Left colon (tissue), 2 donors: ENCODE measurements around the gene HHIPL1. TPM values are rescaled to one million over a fixed set of nuclear protein-coding genes. Genes with fewer than 3 reads are reported as not detected.

ENCODE experiments used
- ATAC-seq: fragments of 200-7000 bp; cut with Tn5 transposase; one replicate; pipeline ENCODE4 v1.9.1; 2020; ENCODE audit warnings: mild to moderate bottlenecking, moderate library complexity
- DNase-seq, 2 donors: peaks; one replicate each; pipeline ENCODE4 v3.0.0-alpha.2; 2020
- intact Hi-C, 2 donors: fragments of 100-400 bp; cut with DNase I in 1 of 2; cut with micrococcal nuclease in 1 of 2; formaldehyde crosslinking; loops; one replicate each; pipeline versions ENCODE4 v1.11.2 to v1.14.0; 2022; cut with DNase I, micrococcal nuclease
- total RNA-seq, 2 donors: library from RNA; stranded (reverse); fragmentation: NEBNext Ultra II Directional; extraction: Animal tissue kit (Norgen Biotek cat#: 25700); gene quantifications; one replicate each; pipeline ENCODE4 v1.2.1, GENCODE V29; 2021
- donor health status: DM: no; HTN: no; CAD: no.
- donor health status: DM: yes; HTN: yes; CAD: no.

HHIPL1 gene
- total RNA-seq, 2 donors from 2014 or later = 0.31 to 1.0 TPM

DNA sequence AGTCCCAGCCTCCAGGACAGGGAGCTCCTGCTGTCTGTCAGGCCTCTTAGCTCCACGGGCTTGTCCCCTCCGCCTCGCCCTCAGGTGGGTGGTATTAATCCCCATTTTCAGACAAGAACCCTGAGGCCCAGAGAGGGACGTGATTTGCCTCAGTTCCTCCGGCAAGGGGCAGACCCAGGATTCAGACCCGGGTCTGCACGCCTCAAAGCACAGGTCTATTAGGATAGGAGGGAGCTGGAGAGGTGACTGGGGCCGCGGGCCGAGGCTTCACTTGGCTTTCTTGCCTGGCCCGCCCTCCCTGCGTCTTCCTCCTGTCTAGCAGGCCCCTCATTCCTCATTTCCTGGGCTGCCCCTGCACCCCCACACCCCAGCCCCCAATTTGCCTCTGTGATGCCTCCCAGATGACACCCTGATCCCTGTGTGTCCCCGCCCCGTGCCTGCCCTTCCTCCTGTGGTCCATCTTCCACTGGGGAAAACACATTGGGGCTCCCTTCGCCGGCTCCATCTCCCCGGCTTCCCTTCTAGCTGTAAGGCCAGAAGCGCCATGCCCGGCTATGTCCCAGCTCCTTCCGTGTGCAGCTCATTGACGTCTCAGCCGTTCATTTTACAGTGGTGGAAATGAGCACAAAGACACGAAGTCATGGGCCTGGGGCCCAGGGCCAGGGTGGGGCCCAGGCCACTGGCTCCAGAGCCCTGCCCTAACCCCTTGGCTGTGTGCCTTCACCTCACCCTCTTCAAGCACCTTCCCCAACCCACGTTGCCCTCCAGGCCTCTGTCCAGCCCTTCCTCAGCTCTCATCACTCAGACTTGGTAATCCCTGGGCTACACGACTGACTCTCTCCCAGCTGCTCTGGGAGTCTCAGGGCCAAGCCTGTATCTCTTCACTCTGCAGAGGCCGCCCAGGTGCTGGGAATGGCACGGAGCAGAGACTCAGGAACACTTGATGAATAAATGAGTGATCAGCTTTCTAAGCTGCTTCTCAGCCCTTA, 23.7 kb downstream of the HHIPL1 start:
- intact Hi-C loops = no loop called here
- no peak for ATAC-seq

DNA sequence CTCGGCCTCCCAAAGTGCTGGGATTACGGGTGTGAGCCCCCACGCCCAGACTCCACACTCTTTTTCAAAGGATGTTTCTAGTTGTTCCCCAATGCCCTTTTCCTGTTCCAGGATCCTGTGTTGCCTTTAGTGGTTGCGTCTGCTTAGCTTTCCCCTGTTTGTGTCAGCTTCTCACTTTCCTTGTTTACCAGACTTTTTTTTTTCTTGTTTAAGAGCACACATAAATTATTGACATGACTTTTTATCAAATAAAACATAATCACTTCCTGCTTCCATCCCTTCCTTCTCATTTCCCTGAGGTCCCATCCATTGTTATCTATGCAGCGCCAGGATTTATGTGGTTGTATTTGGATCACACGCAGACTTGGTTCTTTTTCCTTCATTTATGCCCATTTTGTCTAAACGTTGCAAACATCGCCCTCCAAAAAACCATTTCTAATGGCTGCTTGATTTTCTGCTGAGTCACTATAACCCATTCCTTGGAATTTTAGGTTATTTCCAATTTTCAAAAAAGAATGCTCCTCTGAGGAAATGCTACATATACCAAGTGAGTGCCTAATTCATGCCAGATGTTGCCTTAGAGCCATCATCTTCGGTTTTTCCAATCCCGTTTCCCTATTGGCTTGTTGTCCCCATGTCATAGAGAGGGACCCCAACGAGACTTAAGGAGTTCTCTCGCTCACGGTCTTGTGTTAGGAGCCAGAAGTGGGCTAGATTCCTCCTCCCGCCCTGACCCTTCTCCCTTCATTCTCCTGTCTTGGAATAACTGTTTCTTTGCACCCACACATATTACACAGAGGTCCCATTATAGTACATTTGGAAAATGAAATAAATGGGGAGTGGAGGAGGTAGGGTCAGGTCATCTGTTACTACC, 25.7 kb downstream of the HHIPL1 start:
- DNase-seq (no peak), ATAC-seq (no peak)
- intact Hi-C loops = no loop called here

More for the DNA sequence above, 23.7 kb downstream of the HHIPL1 start:
- no peak for DNase-seq

DNA sequence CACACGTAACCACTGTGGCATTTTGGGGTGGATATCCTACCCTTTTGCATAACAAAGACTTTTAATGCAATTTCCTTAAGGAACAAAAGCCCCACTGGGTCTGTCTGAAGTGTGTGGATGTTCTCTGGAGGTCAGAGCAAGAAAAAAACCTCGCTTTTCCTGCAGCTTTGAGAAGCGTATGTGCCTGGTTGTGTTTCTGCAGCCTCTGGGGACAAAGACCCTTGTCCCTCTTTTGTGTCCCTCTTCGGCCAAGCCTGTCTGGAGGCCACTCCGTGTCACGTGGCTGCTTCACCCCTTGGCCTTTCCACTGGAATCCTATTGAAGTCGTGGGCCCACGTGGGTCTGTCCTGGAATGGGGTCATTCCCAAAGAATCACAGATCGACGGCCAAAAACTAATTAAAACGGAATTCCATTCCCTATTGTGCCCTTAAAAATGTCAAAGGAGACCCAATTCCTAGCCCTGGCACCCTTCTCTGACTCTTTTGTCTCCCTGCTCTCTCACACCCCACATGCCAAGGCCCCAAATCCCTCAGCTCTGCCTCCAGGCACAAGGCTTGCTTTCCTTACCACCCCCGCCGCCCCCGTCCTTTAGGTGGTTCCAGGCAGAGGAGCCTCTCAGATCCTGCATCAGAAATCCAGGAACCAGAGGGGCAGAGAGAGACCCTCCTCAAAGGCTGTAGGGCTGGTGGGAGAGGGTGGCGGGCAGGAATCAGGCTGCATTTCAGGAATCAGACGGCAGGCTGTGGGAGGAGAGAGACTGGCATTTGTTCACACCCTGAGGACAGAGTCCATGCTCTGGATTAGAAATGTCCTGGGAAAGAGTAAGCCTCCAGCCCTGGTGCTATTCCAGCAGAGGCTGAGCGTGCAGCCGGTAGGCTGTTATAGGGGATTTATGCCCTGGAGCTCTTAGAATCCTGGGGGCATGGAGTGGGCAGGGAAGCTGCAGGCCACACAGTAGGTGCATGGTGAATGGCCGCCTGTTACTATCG, 26.6 kb downstream of the HHIPL1 start:
- DNase-seq = peak in 1 of 2 donors; percentile 26
- intact Hi-C loops = no loop called here
- peak; percentile 95 for ATAC-seq

DNA sequence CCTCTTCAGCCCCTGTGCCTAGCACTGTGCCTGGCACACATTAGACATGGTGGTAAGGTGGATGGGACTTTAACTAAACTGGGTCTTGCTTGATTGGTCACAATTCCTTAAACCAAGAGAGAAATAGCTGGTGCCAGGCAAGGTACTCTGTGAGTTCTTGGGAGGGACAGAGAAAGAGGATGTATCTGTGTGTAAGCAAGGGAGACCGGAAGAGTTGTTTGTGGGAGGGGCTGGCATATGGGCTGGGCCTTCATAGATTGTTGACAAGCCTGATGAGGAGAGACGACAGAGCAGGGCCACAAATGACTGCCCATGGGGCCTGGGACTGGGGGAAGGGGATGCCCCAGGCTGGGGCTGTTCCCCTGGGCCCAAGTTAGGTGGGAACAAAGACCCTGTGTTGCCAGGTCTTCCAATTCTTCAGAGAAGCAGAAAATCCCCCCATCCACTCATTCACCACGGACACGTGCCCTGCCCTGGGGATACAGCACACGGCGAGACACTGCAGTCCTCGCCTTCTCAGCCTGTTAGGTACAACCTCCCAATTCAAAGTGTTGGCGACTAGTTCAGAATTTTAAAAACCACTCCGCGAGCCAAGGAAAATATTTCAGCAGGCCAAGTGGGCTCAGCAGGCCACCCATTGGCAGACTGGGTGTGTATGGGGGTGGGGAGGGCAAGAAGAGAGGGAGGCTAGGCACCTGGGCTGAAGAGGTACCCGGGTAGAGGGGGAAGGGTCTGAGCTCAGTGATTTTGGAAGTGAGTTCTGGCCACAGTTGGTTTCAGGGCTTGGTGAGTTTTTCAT, 27.8 kb downstream of the HHIPL1 start:
- DNase-seq (no peak), ATAC-seq (peak; percentile 78)
- intact Hi-C loops = no loop called here

DNA sequence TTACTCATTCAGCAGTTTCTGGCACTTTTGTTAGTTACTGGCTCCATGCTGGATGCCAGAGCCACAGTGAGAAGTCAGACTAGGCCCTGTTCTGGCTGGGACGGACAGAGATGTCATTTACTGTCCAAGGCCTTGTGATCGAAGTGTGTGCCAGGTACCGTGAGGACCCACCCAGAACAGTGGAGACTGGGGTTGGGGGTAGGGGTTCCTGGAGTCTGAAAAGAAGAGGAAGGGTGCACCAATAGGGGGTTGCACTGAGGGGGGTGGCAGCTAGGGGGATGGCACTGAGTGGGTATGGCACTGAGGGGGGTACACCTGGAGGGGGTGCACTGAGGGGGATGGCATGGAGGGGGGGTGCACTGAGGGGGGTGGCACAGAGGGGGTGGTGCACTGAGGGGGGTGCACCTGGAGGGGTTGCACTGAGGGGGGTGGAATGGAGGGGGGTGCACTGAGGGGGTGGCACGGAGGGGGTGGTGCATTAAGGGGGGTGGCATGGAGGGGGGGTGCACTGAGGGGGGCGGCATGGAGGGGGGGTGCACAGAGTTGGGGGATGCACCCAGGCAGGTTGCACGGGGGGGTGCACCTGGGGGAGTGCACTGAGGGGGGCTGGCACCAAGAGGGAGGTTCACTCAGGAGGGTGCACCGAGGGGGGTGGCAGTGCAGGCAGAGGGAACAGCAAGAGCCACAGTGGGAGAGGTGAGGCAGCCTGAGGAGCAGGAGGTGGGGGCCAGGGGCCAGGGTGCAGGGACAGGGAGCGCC, 28.6 kb downstream of the HHIPL1 start:
- ATAC-seq (no peak), DNase-seq (no peak)
- intact Hi-C loops = no loop called here

DNA sequence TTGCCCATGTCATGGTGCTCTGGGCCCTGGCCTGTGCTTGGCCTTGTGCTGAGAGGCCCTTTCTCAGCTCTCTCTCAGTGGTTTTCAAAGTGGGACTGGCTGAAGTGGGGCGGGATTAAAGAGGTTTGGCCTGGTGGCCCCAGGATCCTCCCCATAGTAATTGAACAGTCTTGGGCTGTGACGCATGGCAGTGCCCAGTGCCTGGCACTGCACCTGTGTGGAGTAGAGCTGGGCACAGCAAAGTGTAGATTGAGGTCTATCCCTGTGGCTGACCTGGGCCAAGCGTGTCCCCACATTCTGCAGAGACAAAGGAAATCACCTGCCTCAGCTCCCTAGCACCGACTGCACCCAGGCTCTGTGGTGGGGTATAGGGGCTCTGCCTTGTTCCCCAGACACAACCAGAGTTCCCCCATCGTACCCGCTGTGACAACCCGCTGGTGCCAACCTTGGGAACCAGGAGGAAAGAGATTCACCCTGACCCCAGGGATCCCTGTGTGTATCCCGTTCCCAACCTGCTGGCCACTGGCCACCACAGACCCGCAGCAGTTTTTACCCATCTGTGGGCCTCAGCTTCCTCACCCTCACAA, 29.2 kb downstream of the HHIPL1 start:
- no peak for ATAC-seq
- no peak for DNase-seq
- intact Hi-C loops = no loop called here

DNA sequence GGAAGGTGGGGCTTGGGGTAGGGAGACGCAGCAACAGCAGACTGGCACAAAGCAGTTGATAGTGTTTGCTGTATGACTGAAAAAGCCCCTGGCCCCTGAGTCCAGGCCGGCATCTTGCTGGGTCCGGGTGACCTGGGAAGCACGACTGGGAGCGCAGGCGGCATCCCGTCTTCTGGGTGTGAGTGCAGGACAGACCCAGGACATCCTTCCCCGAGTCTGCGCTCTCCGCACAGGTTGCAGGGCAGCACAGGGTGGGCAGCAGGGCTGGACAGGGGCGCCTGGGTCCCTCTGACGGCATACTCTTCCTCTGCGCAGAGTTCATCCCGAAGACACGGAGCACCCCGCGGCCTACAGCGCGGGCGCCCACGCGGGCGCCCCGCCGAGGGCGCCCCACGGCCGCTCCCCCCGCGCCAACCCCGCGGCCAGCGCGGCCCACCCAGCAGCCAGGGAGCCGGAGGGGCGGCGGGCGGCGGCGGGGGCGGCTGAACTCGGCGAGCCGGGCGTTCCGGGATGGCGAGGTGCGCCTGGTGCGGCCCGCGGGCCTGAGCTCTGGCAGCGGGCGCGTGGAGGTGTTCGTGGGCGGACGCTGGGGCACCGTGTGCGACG, 29.9 kb downstream of the HHIPL1 start:
- DNase-seq = no peak
- ATAC-seq = no peak
- intact Hi-C loops = no loop called here

DNA sequence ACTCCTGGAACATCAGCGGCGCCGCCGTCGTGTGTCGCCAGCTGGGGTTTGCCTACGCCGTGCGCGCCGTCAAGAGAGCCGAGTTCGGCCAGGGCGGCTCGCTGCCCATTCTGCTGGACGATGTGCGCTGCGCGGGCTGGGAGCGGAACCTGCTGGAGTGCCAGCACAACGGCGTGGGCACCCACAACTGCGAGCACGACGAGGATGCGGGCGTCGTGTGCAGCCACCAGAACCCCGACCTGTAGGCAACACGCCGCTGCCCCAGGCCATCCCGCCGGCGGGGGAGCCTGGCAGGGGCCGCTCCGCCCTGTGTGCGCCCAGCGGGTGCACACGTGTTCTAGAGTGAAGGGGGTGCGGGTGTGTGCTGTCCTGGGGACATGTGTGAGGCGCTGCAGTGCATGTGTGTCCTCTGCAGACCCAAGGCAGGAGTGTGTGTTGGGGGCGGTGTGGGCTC, 30.5 kb downstream of the HHIPL1 start:
- intact Hi-C loops = no loop called here
- no peak for ATAC-seq

DNA sequence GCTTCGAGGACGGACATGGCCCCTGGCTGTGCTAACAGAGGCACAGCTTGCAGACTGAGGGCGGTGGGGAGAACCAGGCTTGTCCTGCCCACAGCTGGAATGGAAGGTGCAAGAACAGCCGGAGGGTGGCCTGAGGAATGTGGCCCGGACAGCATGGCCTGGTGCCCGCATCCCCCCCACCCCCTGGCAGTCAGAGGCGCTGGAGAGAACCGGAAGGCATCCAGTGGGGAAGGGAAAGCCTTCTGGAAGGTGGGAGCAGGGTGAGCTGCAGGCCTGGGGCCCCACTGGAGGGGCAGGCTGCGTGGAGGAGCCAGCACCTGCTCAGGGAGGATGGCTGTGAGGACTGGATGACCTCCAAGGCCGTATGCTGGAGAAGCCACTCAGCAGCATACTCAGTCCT, 31.0 kb downstream of the HHIPL1 start:
- ATAC-seq = no peak
- intact Hi-C loops = no loop called here
- DNase-seq = no peak

More for the DNA sequence above, 30.5 kb downstream of the HHIPL1 start:
- DNase-seq = no peak

DNA sequence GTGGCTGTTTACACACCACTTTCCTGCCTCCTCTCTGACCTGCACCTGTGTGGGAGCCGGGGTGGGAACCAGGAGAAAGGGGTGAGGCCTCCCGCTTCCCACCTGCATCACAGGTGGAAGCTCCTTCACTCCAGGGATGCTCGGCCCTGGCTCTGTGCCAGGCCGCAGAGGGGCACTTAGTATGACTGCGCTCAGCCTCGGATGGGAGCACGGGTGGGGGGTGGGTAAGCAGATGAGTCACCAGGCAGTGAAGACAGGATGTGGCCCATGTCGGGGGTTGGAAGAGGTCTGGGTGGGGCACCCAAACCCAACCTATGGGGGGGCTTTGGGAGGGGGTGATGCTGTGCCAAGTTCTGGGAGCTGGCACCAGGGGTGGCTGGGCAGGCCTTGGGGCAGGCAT, 31.7 kb downstream of the HHIPL1 start:
- peak in 1 of 2 donors; percentile 20 for DNase-seq
- intact Hi-C loops = no loop called here

DNA sequence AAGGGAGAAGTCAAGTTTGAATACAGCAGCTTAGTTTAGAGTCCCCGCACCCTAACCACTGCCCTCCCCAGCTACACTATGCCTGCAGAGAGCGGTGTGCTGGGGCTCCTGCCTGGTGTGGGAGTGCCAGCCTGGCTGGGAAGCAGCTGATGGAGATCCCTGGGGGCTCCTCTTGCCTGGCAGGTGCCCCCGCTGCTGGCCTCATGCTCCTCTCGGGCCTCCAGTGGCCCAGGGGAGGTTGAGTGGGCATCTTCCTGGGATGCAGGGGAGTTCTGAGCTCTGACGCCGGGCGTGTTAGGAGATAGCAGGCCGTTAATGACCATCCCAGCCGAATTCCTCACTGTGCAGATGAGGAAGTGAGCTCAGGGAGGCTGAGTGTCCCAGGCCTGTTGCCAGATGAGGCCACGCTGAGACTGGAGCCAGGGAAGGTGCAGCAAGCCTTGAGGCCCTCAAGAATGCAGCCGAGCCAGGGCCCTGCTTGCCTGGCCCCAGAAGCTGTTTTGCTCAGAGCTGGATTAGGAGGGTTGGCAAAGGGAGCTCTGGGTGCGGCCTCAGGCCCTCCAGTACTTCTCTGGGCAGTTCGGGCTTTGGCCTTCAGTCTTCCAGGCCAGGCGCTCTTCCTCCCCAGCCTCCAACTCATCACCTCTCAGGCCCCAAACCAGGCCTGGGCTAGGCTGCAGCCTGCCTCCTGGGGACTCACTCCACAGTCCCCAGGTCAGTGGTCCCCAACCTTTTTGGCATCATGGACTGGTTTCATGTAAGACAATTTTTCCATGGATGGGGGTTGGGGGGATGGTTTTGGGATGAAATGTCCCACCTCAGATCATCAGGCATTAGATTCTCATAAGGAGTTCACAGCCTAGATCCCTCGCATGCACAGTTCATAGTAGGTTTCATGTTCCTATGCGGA, 32.6 kb downstream of the HHIPL1 start:
- intact Hi-C loops = no loop called here
- DNase-seq (no peak), ATAC-seq (no peak)

More for the DNA sequence above, 31.7 kb downstream of the HHIPL1 start:
- ATAC-seq = no peak

DNA sequence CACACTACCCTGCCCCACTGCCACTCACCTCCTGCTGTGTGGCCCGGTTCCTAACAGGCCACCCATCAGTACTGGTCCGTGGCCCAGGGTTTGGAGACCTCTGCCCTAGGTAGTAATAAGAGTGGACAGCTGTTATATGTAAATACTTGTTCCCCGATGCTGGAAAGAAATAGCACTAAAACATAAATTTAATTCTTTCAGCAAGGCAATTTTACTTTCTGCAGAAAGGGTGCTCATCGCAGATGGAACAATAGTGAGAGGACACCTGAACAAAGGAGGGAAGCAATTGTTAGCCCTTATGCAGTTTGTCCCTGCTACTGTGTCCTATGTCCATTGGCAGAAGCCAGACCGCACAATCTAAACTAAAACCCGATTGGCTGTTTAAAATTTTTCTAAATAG, 33.3 kb downstream of the HHIPL1 start:
- ATAC-seq = no peak
- intact Hi-C loops = no loop called here
- no peak for DNase-seq

DNA sequence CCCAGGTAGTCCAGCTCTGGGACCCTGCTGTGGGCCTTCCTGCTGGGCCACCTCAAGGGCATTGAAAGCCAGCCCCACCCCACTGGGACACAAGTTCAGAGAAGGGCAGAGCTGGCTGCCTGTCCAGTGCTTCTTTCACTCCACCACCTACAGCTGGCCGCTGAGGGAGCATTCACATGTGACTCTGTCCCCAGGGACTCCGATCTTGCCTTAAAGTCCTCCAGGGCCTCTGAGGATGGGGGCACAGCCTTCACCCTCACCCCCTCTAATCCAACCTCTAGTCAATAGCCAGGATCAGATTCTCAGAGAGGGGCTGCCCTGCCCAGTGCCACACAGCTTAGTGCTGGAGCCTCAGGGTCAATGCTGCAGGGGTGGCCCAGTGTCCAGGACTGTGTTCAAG, 34.2 kb downstream of the HHIPL1 start:
- ATAC-seq (no peak), DNase-seq (no peak)
- intact Hi-C loops = no loop called here

DNA sequence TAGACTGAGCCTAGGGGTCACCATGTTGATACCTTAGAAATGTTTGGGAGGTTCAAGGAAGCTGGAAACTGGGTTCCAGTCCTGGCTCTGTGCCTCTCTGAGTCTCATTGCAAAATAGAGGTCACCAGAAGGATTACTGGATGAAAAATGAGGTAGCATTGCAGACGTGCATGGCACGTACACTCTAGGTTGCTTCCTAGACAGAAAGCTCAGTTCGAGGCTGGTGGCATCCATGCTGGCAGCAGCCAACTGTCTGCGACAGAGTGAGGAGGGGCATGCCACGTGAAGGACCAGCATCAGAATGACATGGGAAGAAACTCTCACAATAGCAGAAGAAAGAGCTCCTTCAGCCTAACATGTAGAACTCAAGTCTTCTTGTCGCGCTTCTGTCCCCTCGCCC, 34.6 kb downstream of the HHIPL1 start:
- DNase-seq = no peak
- intact Hi-C loops = no loop called here
- no peak for ATAC-seq

DNA sequence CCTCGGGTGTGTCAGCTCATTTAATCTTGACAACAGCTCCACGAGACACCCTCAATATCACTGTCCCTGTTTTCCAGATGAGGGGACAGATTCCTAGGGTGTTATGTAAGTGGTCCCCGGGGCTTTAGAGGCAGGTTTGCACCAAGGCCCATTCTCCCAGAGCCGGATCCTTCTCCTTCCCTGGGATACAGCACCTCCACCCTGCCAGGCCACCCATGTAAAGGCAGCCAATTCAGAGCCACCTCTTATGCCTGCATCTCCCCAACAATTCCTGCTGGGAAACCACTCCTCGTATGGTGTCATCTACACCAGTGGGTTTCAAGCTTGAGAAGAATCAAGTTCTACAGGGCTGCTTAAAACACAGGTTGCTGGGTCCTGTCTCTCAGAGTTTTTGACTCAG, 35.1 kb downstream of the HHIPL1 start:
- DNase-seq (no peak), ATAC-seq (no peak)
- intact Hi-C loops = no loop called here
